Bronchial epithelial cell (primary cell): ENCODE results near the gene GOT1. TPM values are rescaled to one million over a fixed set of nuclear protein-coding genes. Genes with fewer than 3 reads are reported as not detected.

Experiments used
- DNase-seq: peaks from one replicate; pipeline ENCODE4 v3.0.0-alpha.2; 2010; ENCODE audit warnings: low read depth
- FAIRE-seq: peaks from 2 replicates; lab custom pipeline; 2011; peaks lifted over from hg19 to GRCh38; lab: Jason Lieb, UNC
- H3K27me3 ChIP-seq: 2 replicates; pipeline ENCODE4 v1.5.1; 2011; ENCODE audit warnings: low read length; ENCODE audit not compliant: control insufficient read depth, insufficient read depth
- H3K36me3 ChIP-seq: 2 replicates; pipeline ENCODE4 v1.5.1; 2011; ENCODE audit warnings: low read length; ENCODE audit not compliant: control insufficient read depth, insufficient read depth
- H3K4me3 ChIP-seq: 2 replicates; pipeline ENCODE4 v1.5.1; 2011; ENCODE audit warnings: mild to moderate bottlenecking, low read depth, low read length, control low read depth
- CTCF ChIP-seq: IDR thresholded peaks from 2 replicates; pipeline ENCODE4 v1.5.1; 2011; ENCODE audit warnings: mild to moderate bottlenecking, moderate library complexity, low read length, control low read depth, inconsistent platforms; ENCODE audit not compliant: insufficient read depth, severe bottlenecking
- total RNA-seq: library from RNA; depleted of rRNA; stranded (reverse); fragments of >200 nt; gene quantifications from 2 replicates; pipeline ENCODE4 v1.2.1, GENCODE V29; 2014

Gene GOT1
- total RNA-seq: 62.9 and 67.9 TPM in 2 replicates

GRCh38 chr10:99430451-99431189 is at the start of gene GOT1:
GOT1 (minus strand) TSS chr10:99430624; CDS start chr10:99430565, 59 bp downstream.
- no peak for TF ChIP-seq CTCF
- peak; percentile 99 for DNase-seq
- peak; percentile 64 for FAIRE-seq
- no peaks in the 10 kb centered on the region for H3K27me3 ChIP-seq
- peaks cover 4% of the 10 kb centered on the region for H3K36me3 ChIP-seq
- H3K4me3 ChIP-seq: peak within 1 kb of the TSS; percentile 98

GRCh38 chr10:99470327-99470726 is 39.9 kb upstream of the GOT1 start:
- TF ChIP-seq CTCF: no peak

GRCh38 chr10:99467236-99467999 is 37.0 kb upstream of the GOT1 start:
- peak; percentile 42 for DNase-seq
- no peaks in the 10 kb centered on the region for H3K27me3 ChIP-seq
- TF ChIP-seq CTCF: no peak
- no peaks in the 10 kb centered on the region for H3K36me3 ChIP-seq
- no peak for FAIRE-seq
- no peak overlapping the region for H3K4me3 ChIP-seq

More at GRCh38 chr10:99470327-99470726, 39.9 kb upstream of the GOT1 start:
- no peaks in the 10 kb centered on the region for H3K36me3 ChIP-seq
- H3K27me3 ChIP-seq: peaks cover 2% of the 10 kb centered on the region
- H3K4me3 ChIP-seq: no peak overlapping the region
- FAIRE-seq: no peak
- DNase-seq: no peak

- no peaks in the 10 kb centered on the region for H3K27me3 ChIP-seq
- no peak for FAIRE-seq
- H3K36me3 ChIP-seq: no peaks in the 10 kb centered on the region
- no peak overlapping the region for H3K4me3 ChIP-seq
- DNase-seq: no peak
- no peak for TF ChIP-seq CTCF
These were observed 36.3 kb upstream of the GOT1 start for GRCh38 chr10:99466632-99467223.

- Histone ChIP-seq H3K4me3 (no peak overlapping the region), H3K27me3 (no peaks in the 10 kb centered on the region), H3K36me3 (no peaks in the 10 kb centered on the region)
- FAIRE-seq (peak; percentile 7), DNase-seq (peak; percentile 93)
- TF ChIP-seq CTCF: no peak
These were observed 30.8 kb upstream of the GOT1 start for GRCh38 chr10:99461230-99461629.
